CD14-positive monocyte (primary cell): ENCODE measurements around the gene ESRRG. TPM values are rescaled to one million over a fixed set of nuclear protein-coding genes. Genes with fewer than 3 reads are reported as not detected.
A peak's percentile ranks its signal among the peaks of the same experiment; 100 is the strongest.

Source experiments
- DNase-seq, 3 donors: peaks; one replicate each; pipeline ENCODE4 v3.0.0-alpha.2; 2011 to 2022
- H2AFZ ChIP-seq: 2 replicates; pipeline ENCODE4 v1.6.0; 2012; ENCODE audit warnings: mild to moderate bottlenecking, low read depth, low read length, inconsistent platforms; ENCODE audit not compliant: insufficient read depth, poor library complexity, severe bottlenecking
- H3K27ac ChIP-seq, 2 donors: 1 replicate in 1 of 2; 2 replicates in 1 of 2; pipeline ENCODE4 v1.5.1; 2012 to 2013; ENCODE audit warnings: low read length in 2 of 2, control low read depth in 1 of 2, inconsistent platforms in 1 of 2, low read depth in 1 of 2, mild to moderate bottlenecking in 1 of 2
- H3K27me3 ChIP-seq, 2 donors: one replicate each; pipeline versions ENCODE4 v1.6.0 to v1.6.1; 2011 to 2013; ENCODE audit warnings: low read length in 2 of 2; ENCODE audit not compliant: control insufficient read depth in 2 of 2, insufficient read depth in 2 of 2
- H3K36me3 ChIP-seq, 2 donors: replicated peaks in 1 of 2; 1 replicate in 1 of 2; 2 replicates in 1 of 2; pipeline versions ENCODE4 v1.5.1 to v1.6.1; 2012 to 2013; ENCODE audit warnings: low read length in 2 of 2, control low read depth in 1 of 2, inconsistent platforms in 1 of 2, mild to moderate bottlenecking in 1 of 2; ENCODE audit not compliant: insufficient read depth in 2 of 2, control insufficient read depth in 1 of 2
- H3K4me1 ChIP-seq, 2 donors: 1 replicate in 1 of 2; 2 replicates in 1 of 2; pipeline versions ENCODE4 v1.5.1 to v1.6.1; 2012 to 2013; ENCODE audit warnings: low read length in 2 of 2, control low read depth in 1 of 2, inconsistent platforms in 1 of 2, mild to moderate bottlenecking in 1 of 2, moderate library complexity in 1 of 2; ENCODE audit not compliant: insufficient read depth in 2 of 2, control insufficient read depth in 1 of 2
- H3K4me2 ChIP-seq: replicated peaks from 2 replicates; pipeline ENCODE3; 2012; ENCODE audit warnings: low read length, moderate library complexity, mild to moderate bottlenecking; ENCODE audit not compliant: poor library complexity, severe bottlenecking; ENCODE audit errors: extremely low read depth
- H3K4me3 ChIP-seq, 3 experiments: fragments of 200-600 bp in 1 of 3; sonication (generic) in 1 of 3; replicated peaks in 1 of 3; 1 replicate in 2 of 3; 2 replicates in 1 of 3; pipeline ENCODE4 v1.5.1; 2011 to 2013; ENCODE audit warnings: low read length in 3 of 3, mild to moderate bottlenecking in 3 of 3, control low read depth in 2 of 3, low read depth in 2 of 3, inconsistent platforms in 1 of 3, moderate library complexity in 1 of 3
- H3K79me2 ChIP-seq: 2 replicates; pipeline ENCODE4 v1.6.0; 2012; ENCODE audit warnings: mild to moderate bottlenecking, control low read depth, inconsistent platforms, low read length, moderate library complexity; ENCODE audit not compliant: insufficient read depth
- H3K9ac ChIP-seq: 2 replicates; pipeline ENCODE4 v1.6.0; 2017; ENCODE audit warnings: low read length, mild to moderate bottlenecking; ENCODE audit not compliant: insufficient read depth, poor library complexity, severe bottlenecking
- H3K9me3 ChIP-seq, 2 donors: replicated peaks in 1 of 2; 1 replicate in 1 of 2; 2 replicates in 1 of 2; pipeline versions ENCODE4 v1.5.1 to v1.6.1; 2012 to 2013; ENCODE audit warnings: low read length in 2 of 2, control low read depth in 1 of 2; ENCODE audit not compliant: control insufficient read depth in 1 of 2, insufficient read depth in 1 of 2
- H4K20me1 ChIP-seq: 2 replicates; pipeline ENCODE4 v1.6.0; 2012; ENCODE audit warnings: mild to moderate bottlenecking, low read length, control low read depth, moderate library complexity; ENCODE audit not compliant: insufficient read depth
- H3K27ac Mint-ChIP-seq, 7 donors: one replicate each; pipeline ENCODE4 v1.8.0; 2020; ENCODE audit warnings: mild to moderate bottlenecking in 7 of 7, mixed read lengths in 7 of 7, moderate library complexity in 6 of 7, inconsistent platforms in 2 of 7
- H3K27me3 Mint-ChIP-seq, 3 donors: one replicate each; pipeline ENCODE4 v1.8.0; 2021 to 2022; ENCODE audit warnings: low read depth in 3 of 3, mild to moderate bottlenecking in 3 of 3, mixed read lengths in 3 of 3, moderate library complexity in 3 of 3, inconsistent platforms in 1 of 3
- H3K36me3 Mint-ChIP-seq, 2 donors: one replicate each; pipeline ENCODE4 v1.8.0; 2020; ENCODE audit warnings: mixed read lengths in 2 of 2, inconsistent platforms in 1 of 2, mild to moderate bottlenecking in 1 of 2
- H3K4me1 Mint-ChIP-seq: one replicate; pipeline ENCODE4 v1.8.0; 2020; ENCODE audit warnings: mild to moderate bottlenecking, mixed read lengths
- H3K4me3 Mint-ChIP-seq, 2 donors: one replicate each; pipeline ENCODE4 v1.8.0; 2020; ENCODE audit warnings: mild to moderate bottlenecking in 2 of 2, mixed read lengths in 2 of 2, moderate library complexity in 1 of 2
- H3K9me3 Mint-ChIP-seq, 7 donors: one replicate each; pipeline ENCODE4 v1.8.0; 2020 to 2022; ENCODE audit warnings: mixed read lengths in 7 of 7, mild to moderate bottlenecking in 6 of 7, moderate library complexity in 6 of 7, inconsistent platforms in 2 of 7
- CTCF ChIP-seq: fragments of 200-600 bp; IDR thresholded peaks from one replicate; pipeline ENCODE4 v1.8.0; 2022; ENCODE audit warnings: antibody characterized with exemption, mild to moderate bottlenecking
- whole genome bisulfite sequencing: methylation state at CpG from one replicate; pipeline ENCODE4 v1.1.5; 2013; ENCODE audit warnings: missing lambda C conversion rate; ENCODE audit not compliant: insufficient coverage; 5-methylcytosine and 5-hydroxymethylcytosine counted together
- intact Hi-C, 2 donors: fragments of 100-400 bp; cut with micrococcal nuclease; formaldehyde crosslinking; loops; one replicate each; pipeline versions ENCODE4 v1.15.0 to v1.15.1; 2023
- polyA plus RNA-seq, 3 donors: library from polyadenylated mRNA; depleted of rRNA in 1 of 3; unstranded in 2 of 3; stranded (reverse) in 1 of 3; fragments of 300-500 nt in 2 of 3; fragments of >200 nt in 1 of 3; fragmentation: Illumina TruSeq in 2 of 3; gene quantifications; 1 replicate in 2 of 3; 2 replicates in 1 of 3; pipeline ENCODE4 v1.2.3, GENCODE V29; 2012 to 2021

ESRRG gene
- polyA plus RNA-seq, 3 donors: not detected

- Mint-ChIP-seq H3K4me3 (no peak overlapping the region), H3K4me1 (peaks cover 8% of the 10 kb centered on the region)
These were observed 118.5 kb downstream of the ESRRG start for GRCh38 chr1:216604771-216605170.

GRCh38 chr1:216600730-216601609 lies 122.3 kb downstream of the ESRRG start:
- H3K4me1 ChIP-seq: peaks cover 3 to 5% of the 10 kb centered on the region in 2 donors
- Mint-ChIP-seq H3K9me3 (peaks cover 0 to 3% (median 0%) of the 10 kb centered on the region in 7 donors), H3K4me3 (peak overlapping the region; percentile 72 to 92), H3K4me1 (peaks cover 8% of the 10 kb centered on the region), H3K36me3 (no peaks in the 10 kb centered on the region), H3K27me3 (peaks cover 1 to 28% (median 21%) of the 10 kb centered on the region in 3 donors), H3K27ac (no peak overlapping the region)
- H3K9me3 ChIP-seq: no peaks in the 10 kb centered on the region
- peaks cover 0 to 15% of the 10 kb centered on the region in 2 donors for H3K27me3 ChIP-seq
- H3K9ac ChIP-seq: peak overlapping the region; percentile 22
- H3K79me2 ChIP-seq: no peaks in the 10 kb centered on the region
- peak overlapping the region; percentile 21 to 73 (median 33) for H3K4me3 ChIP-seq
- peak overlapping the region; percentile 74 for H3K4me2 ChIP-seq
- no peaks in the 10 kb centered on the region for H3K36me3 ChIP-seq
- no peak for DNase-seq
- peak overlapping the region; percentile 77 for H2AFZ ChIP-seq
- TF ChIP-seq CTCF: no peak
- intact Hi-C loops: no loop called here
- H4K20me1 ChIP-seq: no peaks in the 10 kb centered on the region
- no peak overlapping the region for H3K27ac ChIP-seq
- WGBS: under 1% methylated on average over 55 of the region's 58 CpGs

More at GRCh38 chr1:216604771-216605170, 118.5 kb downstream of the ESRRG start:
- peaks cover 0 to 15% of the 10 kb centered on the region in 2 donors for H3K27me3 ChIP-seq
- no peak for DNase-seq
- no peaks in the 10 kb centered on the region for H3K9me3 ChIP-seq
- intact Hi-C loops: no loop called here
- peaks cover 0 to 3% (median 0%) of the 10 kb centered on the region in 7 donors for H3K9me3 Mint-ChIP-seq
- no peaks in the 10 kb centered on the region for H3K36me3 ChIP-seq
- TF ChIP-seq CTCF: no peak
- no peak overlapping the region for H3K4me3 ChIP-seq
- no peak overlapping the region for H2AFZ ChIP-seq
- H3K27ac ChIP-seq: no peak overlapping the region
- no CpG with 5 or more reads among the region's 1 CpG for WGBS
- H3K27me3 Mint-ChIP-seq: peaks cover 1 to 27% (median 24%) of the 10 kb centered on the region in 3 donors
- no peak overlapping the region for H3K27ac Mint-ChIP-seq
- no peaks in the 10 kb centered on the region for H3K79me2 ChIP-seq
- no peak overlapping the region for H3K9ac ChIP-seq
- no peak overlapping the region for H3K4me2 ChIP-seq
- no peaks in the 10 kb centered on the region for H3K36me3 Mint-ChIP-seq
- no peaks in the 10 kb centered on the region for H4K20me1 ChIP-seq
- peaks cover 3 to 5% of the 10 kb centered on the region in 2 donors for H3K4me1 ChIP-seq
